A549 treated with Mapracorat at 1 μM for 4 hours (cell line): ENCODE data around the gene NABP2. TPM values are rescaled to one million over a fixed set of nuclear protein-coding genes. Genes with fewer than 3 reads are reported as not detected.

Experiments used
- total RNA-seq: library from RNA; stranded (reverse); fragments of 200-300 nt; extraction: Qiagen RNA extraction; gene quantifications from 5 replicates; pipeline ENCODE4 v1.2.3, GENCODE V29; 2022

NABP2 gene
- 56.6 to 61.3 TPM (median 57.8 TPM) in 5 replicates for total RNA-seq

DNA sequence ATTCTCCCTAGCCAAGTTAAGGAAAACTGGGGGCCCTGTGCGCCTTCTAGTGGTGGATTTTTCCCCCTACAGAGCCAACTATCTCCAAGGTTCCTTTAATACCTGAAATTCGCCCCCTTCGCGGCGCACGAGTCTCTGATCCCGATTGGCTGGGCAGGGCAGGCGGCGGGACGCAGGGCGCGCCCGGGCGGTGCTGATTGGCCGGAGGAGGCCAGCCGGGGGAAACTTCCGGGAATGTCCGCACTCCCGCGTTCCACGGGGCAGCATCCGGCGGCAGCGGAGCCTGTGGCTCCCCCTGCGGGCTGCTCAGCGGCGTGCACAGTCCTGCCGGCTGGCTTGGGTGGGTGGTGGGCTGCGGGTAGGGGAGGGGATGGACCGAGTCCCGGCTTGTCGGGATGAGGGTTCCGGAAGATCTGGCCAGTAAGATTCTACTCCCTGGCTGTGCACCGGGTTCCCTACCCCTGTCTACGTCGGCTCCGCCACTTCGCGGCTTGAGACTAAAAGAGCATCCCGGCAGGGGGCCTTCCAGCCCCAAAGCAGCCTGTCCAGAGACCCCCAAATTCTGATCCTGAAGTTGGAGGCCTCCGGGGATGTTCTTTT lies at the start of gene NABP2:
NABP2 (plus strand) TSS at position 241 of the 600 bp plus-strand sequence. CDS start 515 bp downstream, outside the sequence.

DNA sequence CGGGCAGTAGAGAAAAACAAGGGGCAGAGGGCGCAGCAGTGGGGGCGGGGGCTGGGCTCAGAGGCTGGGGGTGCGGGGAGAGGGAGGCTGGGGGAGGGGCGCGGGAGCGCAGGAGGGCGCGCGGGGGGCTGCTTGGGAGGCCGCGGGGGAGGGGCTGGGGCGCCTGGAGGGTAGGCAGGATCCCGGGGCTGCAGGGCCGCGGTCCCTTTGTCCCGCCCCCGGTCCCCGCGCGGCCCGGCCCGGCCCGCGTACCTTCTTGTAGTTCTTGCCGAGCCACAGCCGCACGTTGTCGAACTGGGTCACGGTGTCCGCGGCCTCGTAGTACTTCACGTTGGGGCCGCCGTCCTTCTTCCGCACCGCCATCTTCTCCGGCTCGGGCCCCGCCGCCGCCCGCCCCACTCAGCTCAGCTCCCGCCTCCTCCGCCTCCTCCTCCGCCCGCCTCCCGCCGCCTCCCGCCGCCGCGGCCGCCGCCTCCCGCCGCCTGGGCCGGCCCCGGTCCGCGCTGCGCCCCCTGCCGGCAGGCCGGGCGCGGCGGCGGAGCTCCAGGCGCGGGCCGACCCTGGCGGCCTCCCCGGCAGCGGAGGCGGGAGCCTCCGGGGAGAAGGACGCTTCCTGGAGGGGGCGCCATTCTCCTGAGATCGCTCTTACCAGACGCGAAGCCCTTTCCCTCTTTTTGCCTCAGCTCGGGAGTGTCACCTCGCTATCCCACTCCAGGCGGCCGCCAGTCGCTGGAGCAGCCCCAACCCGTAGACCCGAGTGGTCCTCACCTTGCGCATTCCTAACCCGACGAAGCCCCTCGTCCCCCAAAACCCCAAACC lies 34.8 kb upstream of the NABP2 start, which contains the start of gene SMARCC2:
SMARCC2 (minus strand) TSS at position 385 of the 819 bp plus-strand sequence; CDS start at position 363, 22 bp downstream.

DNA sequence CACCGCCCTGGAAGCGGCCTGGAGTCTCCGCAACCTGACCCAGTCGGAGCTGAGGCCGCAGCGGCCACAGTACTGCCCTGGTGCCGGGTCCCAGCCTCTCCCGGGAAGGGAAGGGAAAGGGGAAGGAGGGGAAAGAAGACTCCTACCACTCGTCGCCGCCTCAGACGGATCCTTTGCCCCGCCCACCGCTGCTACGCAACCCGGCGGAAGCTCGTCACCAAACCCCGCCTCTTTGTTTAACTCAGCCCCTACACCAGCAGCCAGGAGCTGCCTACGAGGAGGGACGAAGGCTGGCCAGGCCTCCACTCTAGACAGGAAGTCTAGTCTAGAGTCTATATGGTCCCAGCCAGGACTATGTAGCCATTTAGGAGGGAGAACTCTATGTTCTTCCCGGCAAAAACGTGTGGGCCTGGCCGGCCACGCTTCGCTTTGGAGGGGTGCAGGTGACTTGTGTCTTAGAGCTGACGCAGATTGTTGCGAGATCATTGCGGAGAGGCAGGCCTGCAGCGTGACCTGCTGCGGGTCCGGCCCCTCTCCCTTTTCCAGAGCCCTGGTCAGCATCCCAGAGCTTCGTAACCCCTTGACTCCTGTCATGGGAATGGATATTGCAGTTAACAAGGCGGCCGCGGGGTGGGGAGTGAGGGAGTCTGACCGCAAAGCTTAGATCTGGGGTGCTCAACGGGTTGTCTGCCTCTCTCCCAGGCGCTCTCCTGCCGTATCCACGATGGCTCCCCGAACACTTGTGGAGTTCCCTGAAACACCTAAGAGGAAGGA lies 2.2 kb upstream of the NABP2 start, which contains the start of gene RNF41:
RNF41 (minus strand) TSS at position 166 of the 774 bp plus-strand sequence. CDS start 7,875 bp downstream, outside the sequence.

DNA sequence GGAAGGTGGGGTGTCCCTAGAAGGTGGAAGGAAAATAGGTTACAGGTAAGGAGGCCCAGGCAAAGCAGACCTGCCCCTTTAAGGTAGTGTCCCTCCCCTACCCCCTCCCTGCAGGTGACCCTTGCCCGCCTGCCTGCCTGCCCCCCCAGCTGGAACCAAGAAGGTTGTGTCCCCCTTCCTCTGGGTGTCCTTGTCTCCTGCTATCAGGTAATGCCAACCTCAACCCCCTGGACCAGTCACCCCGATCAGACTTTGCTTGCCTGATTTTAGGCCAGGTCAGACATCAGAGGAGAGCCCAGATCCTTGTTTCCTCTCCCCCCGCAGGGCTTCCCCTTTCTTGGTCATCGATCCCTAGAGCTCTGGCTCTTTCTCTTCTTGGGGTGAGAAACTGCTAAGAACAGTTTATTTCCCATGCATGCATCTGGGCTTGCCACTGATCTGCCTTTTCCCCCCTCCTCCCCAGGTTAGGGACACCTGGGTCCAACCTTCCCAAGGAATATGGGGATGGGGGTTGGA lies 5.8 kb downstream of the NABP2 start, which contains the start of gene SLC39A5:
SLC39A5 (plus strand) TSS at position 136 of the 516 bp plus-strand sequence. CDS start 1,224 bp downstream, outside the sequence.

DNA sequence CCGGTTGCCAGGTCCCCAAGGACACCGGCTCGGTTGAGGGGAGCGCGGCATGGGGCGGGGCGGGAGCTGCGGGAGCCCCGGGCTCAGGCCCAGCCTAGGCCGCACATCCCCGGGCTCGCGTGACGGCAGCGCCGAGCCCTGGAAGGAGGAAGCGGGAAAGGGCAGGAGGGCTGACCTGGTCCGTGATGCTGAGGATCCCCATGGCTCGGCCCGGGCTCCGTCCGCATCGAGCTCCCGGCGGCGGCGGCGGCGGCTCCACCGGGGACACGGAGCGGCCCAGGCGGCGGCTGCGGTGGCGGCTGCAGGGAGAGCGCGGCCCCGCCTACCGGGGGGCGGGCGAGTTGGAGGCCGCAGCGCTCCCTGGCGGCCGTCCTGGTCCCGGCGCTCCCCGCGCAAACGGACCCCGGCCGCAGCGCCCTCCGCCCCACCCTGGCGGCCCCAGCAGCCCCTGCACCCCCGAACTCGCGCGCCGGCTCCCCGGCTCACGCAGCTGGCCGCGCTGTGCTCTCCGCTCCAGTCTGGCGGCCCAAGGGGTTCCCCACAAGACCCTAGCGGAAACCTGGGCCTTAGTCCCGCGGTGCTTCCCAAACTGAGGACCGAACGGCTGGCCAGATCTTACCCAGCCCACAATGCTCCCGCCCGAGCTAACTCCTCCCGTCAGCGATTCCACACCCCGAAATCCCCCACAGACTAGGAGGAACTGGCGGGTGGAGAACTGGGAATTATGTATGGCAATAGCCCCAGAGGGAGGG lies 34.1 kb downstream of the NABP2 start, which contains the start of gene ANKRD52:
ANKRD52 (minus strand) TSS at position 317 of the 752 bp plus-strand sequence; CDS start at position 202, 115 bp downstream.

DNA sequence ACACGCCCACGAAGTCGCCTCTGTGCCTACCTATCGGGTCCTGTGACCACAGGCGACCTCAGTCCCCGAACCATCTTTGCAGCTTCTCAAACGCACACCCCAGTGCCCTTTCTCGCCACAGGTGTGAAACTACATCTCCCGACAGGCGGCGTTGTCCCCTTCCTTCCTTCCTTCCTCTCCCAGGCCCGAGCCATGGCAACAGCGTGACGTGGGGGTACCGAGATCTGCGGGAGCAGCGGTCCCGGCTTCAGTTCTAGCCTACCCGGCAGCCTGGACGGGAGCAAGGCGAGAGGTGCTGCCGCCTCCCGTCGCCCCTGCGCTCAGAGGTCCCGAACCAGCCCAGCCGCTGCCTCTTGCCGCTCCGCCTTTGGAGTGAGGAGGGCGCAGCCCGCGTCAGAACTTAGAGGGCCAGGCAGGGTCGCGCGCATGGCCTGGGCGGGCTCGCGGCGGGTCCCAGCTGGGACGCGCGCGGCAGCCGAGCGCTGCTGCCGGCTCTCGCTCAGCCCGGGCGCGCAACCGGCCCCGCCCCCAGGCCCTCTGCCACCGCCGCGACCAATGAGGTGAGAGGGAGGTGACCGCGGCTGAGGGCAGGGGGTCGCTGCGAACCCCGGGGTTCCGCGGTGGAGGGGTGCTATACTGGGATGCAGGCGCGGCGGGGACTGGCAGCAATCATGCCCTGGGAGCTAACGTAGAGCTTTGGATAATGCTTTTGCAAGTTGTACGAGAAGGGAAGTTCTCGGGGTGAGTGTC lies 42.7 kb downstream of the NABP2 start, which contains the start of gene COQ10A:
COQ10A (plus strand) TSS at position 250 of the 750 bp plus-strand sequence; CDS start at position 427, 177 bp downstream.

Other genes with a start within 250 kb of the NABP2 start
- 7.4 to 10.1 TPM (median 9.1 TPM) in 5 replicates for gene SUOX, start 227.1 kb upstream of the NABP2 start, total RNA-seq
- gene IKZF4, start 203.3 kb upstream of the NABP2 start, total RNA-seq = 2.0 to 3.0 TPM (median 2.8 TPM) in 5 replicates
- 669 to 784 TPM (median 751 TPM) in 5 replicates for gene RPS26, start 182.4 kb upstream of the NABP2 start, total RNA-seq
- gene ERBB3, start 144.2 kb upstream of the NABP2 start, total RNA-seq = 1.2 to 2.1 TPM (median 1.9 TPM) in 5 replicates
- gene PA2G4, start 119.8 kb upstream of the NABP2 start, total RNA-seq = 278 to 323 TPM (median 296 TPM) in 5 replicates
- gene RPL41, start 107.7 kb upstream of the NABP2 start, total RNA-seq = 5,582 to 6,195 TPM (median 5,751 TPM) in 5 replicates
- 2.3 to 4.3 TPM (median 3.8 TPM) in 5 replicates for gene ZC3H10, start 106.1 kb upstream of the NABP2 start, total RNA-seq
- gene ESYT1, start 96.1 kb upstream of the NABP2 start, total RNA-seq = 64.8 to 72.3 TPM (median 67.4 TPM) in 5 replicates
- gene MYL6B, start 71.8 kb upstream of the NABP2 start, total RNA-seq = 78.6 to 81.2 TPM (median 79.0 TPM) in 5 replicates
- gene MYL6, start 66.0 kb upstream of the NABP2 start, total RNA-seq = 2,090 to 3,072 TPM (median 2,247 TPM) in 5 replicates
- gene SMARCC2, start 34.9 kb upstream of the NABP2 start, total RNA-seq = 27.6 to 36.1 TPM (median 33.0 TPM) in 5 replicates
- 21.8 to 27.4 TPM (median 25.1 TPM) in 5 replicates for gene RNF41, start 2.4 kb upstream of the NABP2 start, total RNA-seq
- gene SLC39A5, start 5.7 kb downstream of the NABP2 start, total RNA-seq = not detected in 5 replicates
- 33.6 to 47.3 TPM (median 45.6 TPM) in 5 replicates for gene ANKRD52, start 34.0 kb downstream of the NABP2 start, total RNA-seq
- 15.2 to 17.4 TPM (median 16.5 TPM) in 5 replicates for gene COQ10A, start 42.6 kb downstream of the NABP2 start, total RNA-seq
- gene CS, start 76.0 kb downstream of the NABP2 start, total RNA-seq = 145 to 174 TPM (median 156 TPM) in 5 replicates
- 120 to 149 TPM (median 142 TPM) in 5 replicates for gene CNPY2, start 91.6 kb downstream of the NABP2 start, total RNA-seq
- 10.8 to 22.0 TPM (median 14.5 TPM) in 5 replicates for gene PAN2, start 109.7 kb downstream of the NABP2 start, total RNA-seq
- gene IL23A, start 114.5 kb downstream of the NABP2 start, total RNA-seq = 0.22 to 0.64 TPM (median 0.33 TPM) in 5 replicates
- gene STAT2, start 135.8 kb downstream of the NABP2 start, total RNA-seq = 9.5 to 13.7 TPM (median 12.0 TPM) in 5 replicates
- not detected in 5 replicates for gene APOF, start 138.5 kb downstream of the NABP2 start, total RNA-seq
- gene TIMELESS, start 225.1 kb downstream of the NABP2 start, total RNA-seq = 31.7 to 38.8 TPM (median 36.6 TPM) in 5 replicates
- gene MIP, start 230.3 kb downstream of the NABP2 start, total RNA-seq = 0.13 to 0.32 TPM (median 0.23 TPM) in 4 of 5 replicates, not detected in the other
- gene SPRYD4, start 244.2 kb downstream of the NABP2 start, total RNA-seq = 1.7 to 1.9 TPM (median 1.8 TPM) in 5 replicates